Adrenal gland (tissue), 19 donors: ENCODE measurements around the gene ZNF382. TPM values are rescaled to one million over a fixed set of nuclear protein-coding genes. Genes with fewer than 3 reads are reported as not detected.

ENCODE experiments used
- DNase-seq, 7 donors: peaks; one replicate each; pipeline ENCODE4 v3.0.0-alpha.2; 2019 to 2020
- H3K27ac ChIP-seq, 5 donors: fragments of 200-600 bp; sonication (generic) in 4 of 5; 1 replicate in 3 of 5; 2 replicates in 2 of 5; pipeline versions ENCODE4 v1.5.1 to v1.8.0; 2016 to 2020; ENCODE audit warnings: mild to moderate bottlenecking in 1 of 5
- H3K27me3 ChIP-seq: fragments of 200-600 bp; 2 replicates; pipeline ENCODE4 v1.8.0; 2021
- H3K36me3 ChIP-seq, 2 donors: fragments of 200-600 bp; replicated peaks in 1 of 2; 1 replicate in 1 of 2; 2 replicates in 1 of 2; pipeline versions ENCODE4 v1.5.1 to v1.8.0; 2018 to 2022
- H3K4me1 ChIP-seq, 2 donors: fragments of 200-600 bp; replicated peaks in 1 of 2; 1 replicate in 1 of 2; 2 replicates in 1 of 2; pipeline versions ENCODE4 v1.5.1 to v1.8.0; 2018 to 2021
- H3K4me3 ChIP-seq, 4 donors: fragments of 200-600 bp; sonication (generic) in 3 of 4; one replicate each; pipeline ENCODE4 v1.5.1; 2016 to 2018
- H3K9me3 ChIP-seq, 3 donors: fragments of 200-600 bp; sonication (generic) in 1 of 3; replicated peaks in 1 of 3; 1 replicate in 2 of 3; 2 replicates in 1 of 3; pipeline versions ENCODE4 v1.5.1 to v1.8.0; 2016 to 2021
- CTCF ChIP-seq, 6 experiments: fragments of 450-650 bp in 4 of 6; fragments of 200-600 bp in 2 of 6; sonication (generic) in 1 of 6; IDR thresholded peaks; 1 replicate in 5 of 6; 2 replicates in 1 of 6; pipeline versions ENCODE4 v1.5.1 to v1.8.0; 2016 to 2021; ENCODE audit warnings: antibody characterized with exemption in 6 of 6, mild to moderate bottlenecking in 2 of 6, moderate library complexity in 1 of 6
- POLR2A ChIP-seq, 2 donors: fragments of 450-650 bp; IDR thresholded peaks; one replicate each; pipeline ENCODE4 v1.6.1; 2017; ENCODE audit warnings: antibody characterized with exemption in 2 of 2, mild to moderate bottlenecking in 2 of 2, moderate library complexity in 1 of 2
- WGBS, 4 donors: extraction: QIAGEN DNeasy Blood & Tissue Kit in 2 of 4; methylation state at CpG; one replicate each; pipeline versions ENCODE4 v1.1.5 to v1.1.7; 2013 to 2017; 5-methylcytosine and 5-hydroxymethylcytosine counted together
- intact Hi-C, 2 donors: fragments of 100-400 bp; cut with DNase I; formaldehyde crosslinking; loops; one replicate each; pipeline versions ENCODE4 v1.14.1 to v1.15.0; 2022 to 2023
- long read RNA-seq, 10 donors: library from polyadenylated mRNA in 3 of 10; unstranded in 2 of 10; stranded (forward) in 1 of 10; transcript quantifications; one replicate each; pipeline ENCODE4 v2.0.0 and lab custom pipeline, GENCODE V29; 2021 to 2026
- polyA plus RNA-seq, 3 donors: library from polyadenylated mRNA; stranded (reverse); fragments of 200-250 nt in 2 of 3; fragments of 350-450 nt in 1 of 3; fragmentation: Illumina TruSeq in 1 of 3; extraction: RNeasy Lipid Tissue Mini Kit (QIAGEN cat#74804) in 1 of 3; gene quantifications; one replicate each; pipeline ENCODE4 v1.2.3, GENCODE V29; 2013 to 2014
- total RNA-seq, 9 donors: library from RNA; depleted of rRNA in 4 of 9; stranded (reverse); fragments of >200 nt in 4 of 9; fragments of 120-200 nt in 1 of 9; fragmentation: NEBNext Ultra II Directional in 1 of 9; extraction: Animal tissue kit (Norgen Biotek cat#: 25700) in 1 of 9; gene quantifications; one replicate each; pipeline versions ENCODE4 v1.1.0 to v1.2.4, GENCODE V29; 2013 to 2023
- donor health status: healthy with polysubstance abuse.
- donor health status: Bipolar disorder and iron deficiency.
- donor health status: DM: yes; HTN: yes; CAD: no.
- donor health status: DM: no; HTN: no; CAD: no.
- donor health status: DM: no; HTN: no; CAD: no.
- donor health status: DM: yes; HTN: yes; CAD: no.

The ZNF382 gene
- total RNA-seq, result 10 to 100 TPM in 6 of 9 donors, 1 to 10 TPM in 3; 7.3 to 20.2 (median 12.0) TPM
- polyA plus RNA-seq, result 1 to 10 TPM; 2.8 to 6.5 (median 3.2) TPM
- long read RNA-seq, donor 1, result 0 reads
- long read RNA-seq, donor 2, result 0 reads
- long read RNA-seq, donor 3, result 0 reads
- long read RNA-seq, donor 4, partial matches to known transcripts, result 0 of 2 reads
- long read RNA-seq, donor 4, other reads (novel, unspliced or antisense), result 2 of 2 reads
- long read RNA-seq, donor 5, partial matches to known transcripts, result 0 of 3 reads
- long read RNA-seq, donor 5, other reads (novel, unspliced or antisense), result 3 of 3 reads
- long read RNA-seq, donor 6, full-length matches to known transcripts, result 2 of 4 reads
- long read RNA-seq, donor 6, partial matches to known transcripts, result 0 of 4 reads
- long read RNA-seq, donor 6, other reads (novel, unspliced or antisense), result 2 of 4 reads
- long read RNA-seq, donor 7, full-length matches to known transcripts, result 1 of 1 reads
- long read RNA-seq, donor 7, partial matches to known transcripts, result 0 of 1 reads
- long read RNA-seq, donor 7, other reads (novel, unspliced or antisense), result 0 of 1 reads
- long read RNA-seq, donor 8, partial matches to known transcripts, result 0 of 1 reads
- long read RNA-seq, donor 8, other reads (novel, unspliced or antisense), result 0 of 1 reads
- long read RNA-seq, donor 9, result 0 reads
- long read RNA-seq, donor 10, result 0 reads

GRCh38 chr19:36605101-36605876 lies at the start of gene ZNF382:
ZNF382 (plus strand) TSS chr19:36605313; CDS start chr19:36609915, 4,602 bp downstream.
- Histone ChIP-seq H3K4me3 (peak within 1 kb of the TSS; percentile 49 to 77 (median 60)), H3K9me3 (no peaks in the 10 kb centered on the region), H3K4me1 (peaks cover 15 to 16% of the 10 kb centered on the region in 2 donors), H3K27me3 (no peaks in the 10 kb centered on the region), H3K27ac (peak within 1 kb of the TSS; percentile 54 to 95 (median 87)), H3K36me3 (no peaks in the 10 kb centered on the region)
- 0 to 1% (median 0%) methylated on average over 18 to 73 of the region's 73 CpGs for WGBS, 4 donors
- peak; percentile 83 to 89 (median 87) for DNase-seq
- TF ChIP-seq POLR2A (IDR thresholded peaks at IDR 0.05) (peak; percentile 39 to 75), CTCF (IDR thresholded peaks at IDR 0.05) (no peak)
- intact Hi-C loops, result no loop called here

GRCh38 chr19:36564391-36564790 lies 40.7 kb upstream of the ZNF382 start:
- Histone ChIP-seq H3K36me3 (no peaks in the 10 kb centered on the region), H3K27ac (no peak overlapping the region), H3K4me3 (no peak overlapping the region), H3K4me1 (peaks cover 2 to 3% of the 10 kb centered on the region in 2 donors), H3K27me3 (no peaks in the 10 kb centered on the region), H3K9me3 (peaks cover 0 to 61% (median 5%) of the 10 kb centered on the region in 3 donors)
- 93 to 100% (median 95%) methylated on average over 1 of the region's 1 CpG for WGBS, 4 donors
- DNase-seq, result no peak
- intact Hi-C loops, result no loop called here
- TF ChIP-seq CTCF (IDR thresholded peaks at IDR 0.05) (no peak), POLR2A (IDR thresholded peaks at IDR 0.05) (no peak)

GRCh38 chr19:36572593-36573019 lies 32.5 kb upstream of the ZNF382 start:
- Histone ChIP-seq H3K9me3 (no peaks in the 10 kb centered on the region), H3K27me3 (no peaks in the 10 kb centered on the region), H3K27ac (peak overlapping the region; percentile 70 to 95 (median 89)), H3K36me3 (peaks cover 0 to 6% of the 10 kb centered on the region in 2 donors), H3K4me3 (peak overlapping the region; percentile 86 to 98 (median 94)), H3K4me1 (peaks cover 25% of the 10 kb centered on the region in 2 donors)
- intact Hi-C loops, result no loop called here
- 1% methylated on average over 11 of the region's 11 CpGs for WGBS, 4 donors
- TF ChIP-seq POLR2A (IDR thresholded peaks at IDR 0.05) (no peak), CTCF (IDR thresholded peaks at IDR 0.05) (no peak)
- no peak for DNase-seq
